B cell (primary cell): ENCODE data around the gene TSPAN2. TPM values are rescaled to one million over a fixed set of nuclear protein-coding genes. Genes with fewer than 3 reads are reported as not detected.

Experiments used
- ATAC-seq: fragments of 200-7000 bp; cut with Tn5 transposase; one replicate; pipeline ENCODE4 v1.10.0; 2021; ENCODE audit warnings: low read depth, mild to moderate bottlenecking, moderate number of reproducible peaks, moderate library complexity
- CTCF ChIA-PET: fragments of 350-600 bp; sonication (Branson Sonifier 250); formaldehyde crosslinking; loops from one replicate; lab custom pipeline; 2021; ENCODE audit warnings: antibody characterized with exemption, inconsistent platforms; lab: Charles Lee
- POLR2A ChIA-PET: fragments of 350-600 bp; sonication (Branson Sonifier 250); formaldehyde crosslinking; loops from one replicate; lab custom pipeline; 2021; ENCODE audit warnings: antibody characterized with exemption; lab: Charles Lee
- DNase-seq: peaks from one replicate; pipeline ENCODE4 v3.0.0; 2013
- H2AFZ ChIP-seq: 2 replicates; pipeline ENCODE4 v1.6.1; 2012; ENCODE audit warnings: mild to moderate bottlenecking, low read depth, low read length; ENCODE audit not compliant: insufficient read depth, poor library complexity, severe bottlenecking
- H3K27ac ChIP-seq, 2 donors: 1 replicate in 1 of 2; 2 replicates in 1 of 2; pipeline ENCODE4 v1.5.1; 2012 to 2013; ENCODE audit warnings: low read length in 2 of 2, mild to moderate bottlenecking in 2 of 2, moderate library complexity in 1 of 2
- H3K27me3 ChIP-seq, 4 experiments: fragments of 200-600 bp in 1 of 4; sonication (generic) in 1 of 4; replicated peaks in 1 of 4; 1 replicate in 2 of 4; 2 replicates in 2 of 4; pipeline versions ENCODE4 v1.6.1 to v1.7.0; 2013 to 2016; ENCODE audit warnings: low read length in 3 of 4, mild to moderate bottlenecking in 2 of 4, mixed read lengths in 1 of 4, moderate library complexity in 1 of 4; ENCODE audit not compliant: insufficient read depth in 4 of 4, control insufficient read depth in 3 of 4; ENCODE audit errors: control extremely low read depth in 1 of 4
- H3K36me3 ChIP-seq, 2 experiments: replicated peaks in 1 of 2; 1 replicate in 1 of 2; 2 replicates in 1 of 2; pipeline versions ENCODE4 v1.6.1 to v1.7.1; 2013; ENCODE audit warnings: low read length in 1 of 2; ENCODE audit not compliant: insufficient read depth in 2 of 2, control insufficient read depth in 1 of 2; ENCODE audit errors: control extremely low read depth in 1 of 2, extremely low read depth in 1 of 2
- H3K4me1 ChIP-seq, 2 donors: fragments of 200-600 bp in 1 of 2; sonication (generic) in 1 of 2; 1 replicate in 1 of 2; 2 replicates in 1 of 2; pipeline versions ENCODE4 v1.5.1 to v1.6.1; 2013 to 2017; ENCODE audit warnings: low read length in 2 of 2; ENCODE audit not compliant: control insufficient read depth in 2 of 2, insufficient read depth in 2 of 2
- H3K4me2 ChIP-seq: replicated peaks from 2 replicates; pipeline ENCODE3; 2012; ENCODE audit warnings: mild to moderate bottlenecking, low read depth, low read length; ENCODE audit not compliant: poor library complexity, severe bottlenecking
- H3K4me3 ChIP-seq, 5 experiments: fragments of 200-600 bp in 1 of 5; sonication (generic) in 1 of 5; 1 replicate in 3 of 5; 2 replicates in 2 of 5; pipeline versions ENCODE4 v1.5.1 to v1.7.0; 2011 to 2016; ENCODE audit warnings: low read length in 4 of 5, mild to moderate bottlenecking in 4 of 5, low read depth in 2 of 5, control low read depth in 1 of 5, moderate library complexity in 1 of 5; ENCODE audit not compliant: insufficient read depth in 1 of 5; ENCODE audit errors: control extremely low read depth in 1 of 5, extremely low read depth in 1 of 5
- H3K79me2 ChIP-seq: fragments of 200-600 bp; sonication (generic); one replicate; pipeline ENCODE4 v1.6.0; 2016; ENCODE audit warnings: low read length; ENCODE audit not compliant: control insufficient read depth, insufficient read depth
- H3K9ac ChIP-seq: fragments of 200-600 bp; sonication (generic); 2 replicates; pipeline ENCODE4 v1.6.1; 2017; ENCODE audit warnings: mild to moderate bottlenecking, low read length, moderate library complexity
- H3K9me3 ChIP-seq, 3 donors: one replicate each; pipeline versions ENCODE4 v1.6.1 to v1.7.1; 2013; ENCODE audit warnings: low read length in 2 of 3; ENCODE audit not compliant: control insufficient read depth in 2 of 3, insufficient read depth in 1 of 3; ENCODE audit errors: control extremely low read depth in 1 of 3
- H4K20me1 ChIP-seq: 2 replicates; pipeline ENCODE4 v1.6.0; 2012; ENCODE audit warnings: mild to moderate bottlenecking, low read length; ENCODE audit not compliant: insufficient read depth, control insufficient read depth, poor library complexity, severe bottlenecking
- H3K27ac Mint-ChIP-seq: one replicate; pipeline ENCODE4 v1.8.0; 2021; ENCODE audit warnings: mixed read lengths
- H3K27me3 Mint-ChIP-seq: one replicate; pipeline ENCODE4 v1.8.0; 2021; ENCODE audit warnings: mixed read lengths
- H3K4me1 Mint-ChIP-seq: one replicate; pipeline ENCODE4 v1.8.0; 2021; ENCODE audit warnings: mixed read lengths
- H3K4me3 Mint-ChIP-seq: one replicate; pipeline ENCODE4 v1.8.0; 2021; ENCODE audit warnings: mixed read lengths
- H3K9me3 Mint-ChIP-seq: one replicate; pipeline ENCODE4 v1.8.0; 2022; ENCODE audit warnings: mixed read lengths; ENCODE audit not compliant: insufficient read depth
- EZH2 ChIP-seq: IDR thresholded peaks from 2 replicates; pipeline ENCODE4 v1.6.1; 2012; ENCODE audit warnings: borderline replicate concordance, low read depth, mild to moderate bottlenecking, moderate library complexity, low read length; ENCODE audit not compliant: insufficient read depth, poor library complexity, severe bottlenecking
- WGBS: methylation state at CpG from one replicate; pipeline ENCODE4 v1.1.5; 2013; ENCODE audit warnings: missing lambda C conversion rate; ENCODE audit not compliant: insufficient coverage; 5-methylcytosine and 5-hydroxymethylcytosine counted together
- intact Hi-C: fragments of 100-400 bp; cut with micrococcal nuclease; formaldehyde crosslinking; loops from one replicate; pipeline ENCODE4 v1.10.0; 2022
- polyA plus RNA-seq: library from polyadenylated mRNA; depleted of rRNA; stranded (reverse); fragments of >200 nt; gene quantifications from 2 replicates; pipeline ENCODE4 v1.2.3, GENCODE V29; 2012
- total RNA-seq, 2 donors: library from RNA; stranded (reverse); fragments of 120-200 nt in 1 of 2; gene quantifications; 1 replicate in 1 of 2; 2 replicates in 1 of 2; pipeline versions ENCODE4 v1.2.3 to v1.2.4, GENCODE V29; 2013 to 2022
- TF ChIP-seq, protein P1 (sequence below): fragments of 200-600 bp; IDR thresholded peaks from one replicate; pipeline ENCODE4 v1.8.0; 2022; ENCODE audit warnings: antibody characterized with exemption, mild to moderate bottlenecking

TSPAN2 gene
- total and polyA plus RNA-seq, 2 donors (not counting 1 experiment from before 2014, with no cell fraction given): 0.24 to 0.34 TPM

DNA sequence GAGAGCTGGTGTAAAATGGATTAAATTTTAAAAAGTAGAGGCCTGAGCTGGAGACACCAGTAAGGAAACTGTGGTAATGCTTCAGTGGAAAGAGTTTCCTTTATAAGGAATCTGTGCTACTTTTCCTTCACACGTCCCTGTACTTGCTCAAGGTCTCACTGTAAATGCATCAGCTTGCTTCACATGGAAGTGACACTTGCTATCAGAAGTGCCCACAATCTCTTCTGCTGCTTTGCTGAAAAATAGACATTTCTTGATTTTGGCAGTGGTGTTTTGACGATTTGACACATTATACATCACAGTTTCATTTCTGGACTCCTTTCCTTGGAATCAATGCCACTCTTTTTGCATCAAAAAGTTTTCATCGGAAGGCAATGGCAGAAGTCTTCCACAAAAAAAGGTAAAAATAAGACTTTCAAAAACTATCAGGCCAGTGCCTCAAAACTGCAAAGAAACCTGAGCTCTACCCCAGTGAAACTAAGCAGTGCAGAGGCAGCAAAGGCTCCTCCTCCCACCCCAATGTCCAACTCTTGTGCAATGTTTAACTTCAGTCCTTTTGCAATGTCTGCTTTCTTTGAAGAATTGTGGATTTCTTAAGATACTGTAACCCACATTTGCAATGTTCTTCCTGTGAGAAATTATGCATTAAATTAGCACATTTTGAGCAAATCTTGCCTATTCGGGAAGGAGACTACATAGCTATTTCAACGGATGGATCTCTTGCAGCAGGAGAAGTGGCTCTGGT is 18.4 kb upstream of the TSPAN2 start:
- no peaks in the 10 kb centered on the region for H3K79me2 ChIP-seq
- H4K20me1 ChIP-seq: no peaks in the 10 kb centered on the region
- no peak for ATAC-seq
- H3K4me3 Mint-ChIP-seq: no peak overlapping the region
- no peak overlapping the region for H2AFZ ChIP-seq
- no peaks in the 10 kb centered on the region for H3K27me3 ChIP-seq
- H3K9ac ChIP-seq: no peak overlapping the region
- TF ChIP-seq, protein P1, sequence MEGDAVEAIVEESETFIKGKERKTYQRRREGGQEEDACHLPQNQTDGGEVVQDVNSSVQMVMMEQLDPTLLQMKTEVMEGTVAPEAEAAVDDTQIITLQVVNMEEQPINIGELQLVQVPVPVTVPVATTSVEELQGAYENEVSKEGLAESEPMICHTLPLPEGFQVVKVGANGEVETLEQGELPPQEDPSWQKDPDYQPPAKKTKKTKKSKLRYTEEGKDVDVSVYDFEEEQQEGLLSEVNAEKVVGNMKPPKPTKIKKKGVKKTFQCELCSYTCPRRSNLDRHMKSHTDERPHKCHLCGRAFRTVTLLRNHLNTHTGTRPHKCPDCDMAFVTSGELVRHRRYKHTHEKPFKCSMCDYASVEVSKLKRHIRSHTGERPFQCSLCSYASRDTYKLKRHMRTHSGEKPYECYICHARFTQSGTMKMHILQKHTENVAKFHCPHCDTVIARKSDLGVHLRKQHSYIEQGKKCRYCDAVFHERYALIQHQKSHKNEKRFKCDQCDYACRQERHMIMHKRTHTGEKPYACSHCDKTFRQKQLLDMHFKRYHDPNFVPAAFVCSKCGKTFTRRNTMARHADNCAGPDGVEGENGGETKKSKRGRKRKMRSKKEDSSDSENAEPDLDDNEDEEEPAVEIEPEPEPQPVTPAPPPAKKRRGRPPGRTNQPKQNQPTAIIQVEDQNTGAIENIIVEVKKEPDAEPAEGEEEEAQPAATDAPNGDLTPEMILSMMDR: no peak
- no peak for TF ChIP-seq EZH2
- H3K4me1 ChIP-seq: no peaks in the 10 kb centered on the region
- H3K9me3 ChIP-seq: no peaks in the 10 kb centered on the region
- no peak for DNase-seq
- ChIA-PET CTCF (interaction anchor here (1.2 kb wide), 1 partner anchor 127 kb away, joined by 9 read pairs; no protein-coding TSS in a partner anchor), POLR2A (no interaction called here)
- intact Hi-C loops: no loop called here
- peaks cover 13% of the 10 kb centered on the region for H3K27me3 Mint-ChIP-seq
- no peak overlapping the region for H3K4me3 ChIP-seq
- WGBS: 90% methylated on average over 5 of the region's 5 CpGs
- no peak overlapping the region for H3K4me2 ChIP-seq
- no peaks in the 10 kb centered on the region for H3K36me3 ChIP-seq
- no peaks in the 10 kb centered on the region for H3K4me1 Mint-ChIP-seq
- H3K9me3 Mint-ChIP-seq: no peaks in the 10 kb centered on the region
- H3K27ac Mint-ChIP-seq: no peak overlapping the region
- H3K27ac ChIP-seq: no peak overlapping the region

DNA sequence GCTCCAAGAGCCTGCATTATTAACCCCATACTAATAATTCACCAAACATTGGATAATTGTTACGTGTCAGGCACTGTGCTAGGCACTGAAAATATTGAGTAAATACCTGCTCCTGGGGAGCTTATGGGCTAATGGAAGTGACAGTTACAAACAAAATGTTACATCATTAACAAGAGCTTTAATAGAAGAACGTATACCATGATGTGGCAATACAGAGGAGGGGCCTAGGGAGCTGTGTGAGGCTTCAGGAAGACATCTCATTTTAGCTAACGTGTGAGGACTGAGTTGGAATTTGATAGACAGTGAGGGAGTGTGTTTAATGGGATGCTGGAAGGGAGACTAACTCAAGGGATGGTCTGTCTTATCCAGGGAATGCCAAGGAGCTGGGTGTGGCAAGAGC is 16.5 kb upstream of the TSPAN2 start:
- WGBS: 80% methylated on average over 2 of the region's 3 CpGs
- H3K27ac Mint-ChIP-seq: no peak overlapping the region
- ATAC-seq: no peak

More for the DNA sequence above, 16.5 kb upstream of the TSPAN2 start:
- POLR2A ChIA-PET: no interaction called here
- intact Hi-C loops: no loop called here
- Histone ChIP-seq H3K36me3 (no peaks in the 10 kb centered on the region), H3K9ac (no peak overlapping the region), H3K4me3 (no peak overlapping the region), H3K4me2 (no peak overlapping the region), H3K79me2 (no peaks in the 10 kb centered on the region), H3K27ac (no peak overlapping the region), H2AFZ (no peak overlapping the region), H3K9me3 (no peaks in the 10 kb centered on the region), H3K4me1 (no peaks in the 10 kb centered on the region), H3K27me3 (no peaks in the 10 kb centered on the region), H4K20me1 (no peaks in the 10 kb centered on the region)
- Mint-ChIP-seq H3K9me3 (no peaks in the 10 kb centered on the region), H3K27me3 (peaks cover 13% of the 10 kb centered on the region), H3K4me1 (no peaks in the 10 kb centered on the region), H3K4me3 (no peak overlapping the region)
- CTCF ChIA-PET: no interaction called here
- TF ChIP-seq, protein P1: no peak
- no peak for TF ChIP-seq EZH2
- DNase-seq: no peak
